Renal cortical epithelial cell (primary cell): Measurements from ENCODE around the gene ACOT6. TPM values are rescaled to one million over a fixed set of nuclear protein-coding genes. Genes with fewer than 3 reads are reported as not detected.
A peak's percentile ranks its signal among the peaks of the same experiment; 100 is the strongest.
"Not testable (repeated sequence)": the region's sequence is repeated elsewhere in the genome, so short reads cannot be mapped to it uniquely, and the experiment has no call there.

Source experiments
- DNase-seq: peaks from one replicate; pipeline ENCODE4 v3.0.0-alpha.2; 2011; ENCODE audit warnings: low read depth
- total RNA-seq: library from RNA; depleted of rRNA; stranded (reverse); fragments of >200 nt; gene quantifications from 2 replicates; pipeline ENCODE4 v1.2.3, GENCODE V29; 2014

ACOT6 gene
- total RNA-seq, 1 donor from 2014 or later: not detected

GRCh38 chr14:73599499-73599898 is 12.8 kb upstream of the ACOT6 start:
- DNase-seq: no peak

- DNase-seq: no peak
These were observed 9.3 kb upstream of the ACOT6 start for GRCh38 chr14:73602994-73603393.

- DNase-seq: no peak
These were observed 6.0 kb upstream of the ACOT6 start for GRCh38 chr14:73606271-73606670.

- DNase-seq: no peak
These were observed 5.1 kb upstream of the ACOT6 start for GRCh38 chr14:73607241-73607640.

- DNase-seq: peak; percentile 32
These were observed 1.6 kb upstream of the ACOT6 start for GRCh38 chr14:73610687-73611086.

GRCh38 chr14:73613046-73613383 is 698 bp downstream of the ACOT6 start:
- no peak for DNase-seq

- no peak for DNase-seq
These were observed 1.2 kb downstream of the ACOT6 start for GRCh38 chr14:73613419-73613963.

GRCh38 chr14:73616831-73617230 is 4.5 kb downstream of the ACOT6 start:
- no peak for DNase-seq

- no peak for DNase-seq
These were observed 7.2 kb downstream of the ACOT6 start for GRCh38 chr14:73619524-73619923.

- DNase-seq: no peak
These were observed 8.0 kb downstream of the ACOT6 start for GRCh38 chr14:73620268-73620667.

- no peak for DNase-seq
These were observed 11.3 kb downstream of the ACOT6 start for GRCh38 chr14:73623504-73624054.

GRCh38 chr14:73625706-73626105 is 13.4 kb downstream of the ACOT6 start:
- no peak for DNase-seq

- DNase-seq: no peak
These were observed 14.8 kb downstream of the ACOT6 start for GRCh38 chr14:73627151-73627558.

GRCh38 chr14:73630009-73630780 is 17.9 kb downstream of the ACOT6 start:
- no peak for DNase-seq

GRCh38 chr14:73633116-73634010 is 21.0 kb downstream of the ACOT6 start:
- DNase-seq: peak; percentile 64

GRCh38 chr14:73634011-73634833 is 21.9 kb downstream of the ACOT6 start:
- no peak for DNase-seq

- DNase-seq: not testable (repeated sequence)
These were observed 24.0 kb downstream of the ACOT6 start for GRCh38 chr14:73636355-73636754.

- DNase-seq: no peak
These were observed 25.5 kb downstream of the ACOT6 start for GRCh38 chr14:73637830-73638229.

- DNase-seq: no peak
These were observed 28.6 kb downstream of the ACOT6 start for GRCh38 chr14:73640796-73641365.

- peak; percentile 72 for DNase-seq
These were observed 32.4 kb downstream of the ACOT6 start, which contains the start of gene DNAL1 for GRCh38 chr14:73644531-73645247. Gene DNAL1, plus strand, starts transcription at chr14:73644986. Its CDS starts 54 bp downstream, at chr14:73645040.
